H9 (cell line): ENCODE results near the gene KRTAP10-10. TPM values are rescaled to one million over a fixed set of nuclear protein-coding genes. Genes with fewer than 3 reads are reported as not detected.
A peak's percentile ranks its signal among the peaks of the same experiment; 100 is the strongest.

Experiments
- DNase-seq: peaks from one replicate; pipeline ENCODE4 v3.0.0-alpha.2; 2017
- H2AFZ ChIP-seq: one replicate; pipeline ENCODE4 v1.6.1; 2013; ENCODE audit warnings: mild to moderate bottlenecking, low read length, control low read depth, moderate library complexity
- H2AK5ac ChIP-seq: 2 replicates; pipeline ENCODE4 v1.6.1; 2013; ENCODE audit warnings: low read length, control low read depth, mixed read lengths; ENCODE audit not compliant: insufficient read length
- H2BK120ac ChIP-seq: one replicate; pipeline ENCODE4 v1.6.1; 2013; ENCODE audit warnings: low read depth, mild to moderate bottlenecking, low read length, control low read depth, inconsistent platforms; ENCODE audit not compliant: poor library complexity, severe bottlenecking
- H2BK12ac ChIP-seq: 2 replicates; pipeline ENCODE4 v1.6.1; 2013; ENCODE audit warnings: low read length, control low read depth, mixed read lengths, low read depth; ENCODE audit not compliant: insufficient read length
- H2BK15ac ChIP-seq: 2 replicates; pipeline ENCODE4 v1.6.1; 2013; ENCODE audit warnings: low read depth, low read length, control low read depth
- H2BK20ac ChIP-seq: one replicate; pipeline ENCODE4 v1.6.1; 2013; ENCODE audit warnings: low read depth, mild to moderate bottlenecking, low read length, control low read depth, inconsistent platforms; ENCODE audit not compliant: poor library complexity, severe bottlenecking
- H2BK5ac ChIP-seq: 2 replicates; pipeline ENCODE4 v1.6.1; 2013; ENCODE audit warnings: low read length, control low read depth, mixed read lengths; ENCODE audit not compliant: insufficient read length
- H3K14ac ChIP-seq: 2 replicates; pipeline ENCODE4 v1.6.1; 2013; ENCODE audit warnings: low read length, control low read depth; ENCODE audit not compliant: insufficient read depth
- H3K18ac ChIP-seq: 2 replicates; pipeline ENCODE4 v1.6.1; 2013; ENCODE audit warnings: low read depth, mild to moderate bottlenecking, mixed read lengths, low read length, control low read depth; ENCODE audit not compliant: insufficient read length
- H3K23ac ChIP-seq: 2 replicates; pipeline ENCODE4 v1.6.1; 2013; ENCODE audit warnings: low read length, control low read depth, mixed read lengths, low read depth; ENCODE audit not compliant: insufficient read length
- H3K23me2 ChIP-seq: 2 replicates; pipeline ENCODE4 v1.6.1; 2013; ENCODE audit warnings: low read depth, mild to moderate bottlenecking, mixed read lengths, low read length, control low read depth; ENCODE audit not compliant: insufficient read length, poor library complexity, severe bottlenecking
- H3K27ac ChIP-seq: 2 replicates; pipeline ENCODE4 v1.5.1; 2013; ENCODE audit warnings: low read length, control low read depth, mixed read lengths, low read depth; ENCODE audit not compliant: insufficient read length
- H3K27me3 ChIP-seq: 2 replicates; pipeline ENCODE4 v1.6.1; 2013; ENCODE audit warnings: low read length, control low read depth, inconsistent platforms; ENCODE audit not compliant: insufficient read depth
- H3K4ac ChIP-seq: 2 replicates; pipeline ENCODE4 v1.6.1; 2013; ENCODE audit warnings: low read depth, mild to moderate bottlenecking, control low read depth, inconsistent platforms, low read length, moderate library complexity
- H3K4me1 ChIP-seq: 2 replicates; pipeline ENCODE4 v1.6.1; 2013; ENCODE audit warnings: low read length, control low read depth, inconsistent platforms; ENCODE audit not compliant: insufficient read depth
- H3K4me2 ChIP-seq: 2 replicates; pipeline ENCODE4 v1.6.1; 2013; ENCODE audit warnings: low read length, control low read depth, mixed read lengths; ENCODE audit not compliant: insufficient read length, insufficient read depth
- H3K56ac ChIP-seq: 2 replicates; pipeline ENCODE4 v1.6.1; 2013; ENCODE audit warnings: low read depth, mild to moderate bottlenecking, mixed read lengths, low read length, control low read depth; ENCODE audit not compliant: insufficient read length
- H3K79me1 ChIP-seq: 2 replicates; pipeline ENCODE4 v1.6.1; 2013; ENCODE audit warnings: low read depth, mild to moderate bottlenecking, moderate library complexity, low read length, control low read depth, inconsistent platforms; ENCODE audit not compliant: insufficient read depth, poor library complexity, severe bottlenecking
- H3K79me2 ChIP-seq: 2 replicates; pipeline ENCODE4 v1.6.1; 2013; ENCODE audit warnings: low read length, control low read depth, inconsistent platforms; ENCODE audit not compliant: insufficient read depth
- H3K9ac ChIP-seq: 2 replicates; pipeline ENCODE4 v1.6.1; 2013; ENCODE audit warnings: low read length, control low read depth, mixed read lengths; ENCODE audit not compliant: insufficient read length; ENCODE audit errors: extremely low read depth
- H3K9me3 ChIP-seq: one replicate; pipeline ENCODE4 v1.6.1; 2013; ENCODE audit warnings: low read depth, low read length, inconsistent platforms; ENCODE audit not compliant: control insufficient read depth
- H3T11ph ChIP-seq: one replicate; pipeline ENCODE4 v1.6.1; 2013; ENCODE audit warnings: mild to moderate bottlenecking, low read length, control low read depth, inconsistent platforms
- H4K20me1 ChIP-seq: one replicate; pipeline ENCODE4 v1.6.1; 2013; ENCODE audit not compliant: control insufficient read depth, insufficient read length, insufficient read depth
- H4K5ac ChIP-seq: 2 replicates; pipeline ENCODE4 v1.6.1; 2013; ENCODE audit warnings: low read depth, mild to moderate bottlenecking, mixed read lengths, low read length, control low read depth; ENCODE audit not compliant: insufficient read length
- H4K8ac ChIP-seq: replicated peaks from 2 replicates; pipeline ENCODE4 v1.6.1; 2013; ENCODE audit warnings: low read length, control low read depth, mixed read lengths, low read depth; ENCODE audit not compliant: insufficient read length
- H4K91ac ChIP-seq: 2 replicates; pipeline ENCODE4 v1.6.1; 2013; ENCODE audit warnings: low read depth, mild to moderate bottlenecking, moderate library complexity, mixed read lengths, low read length, control low read depth; ENCODE audit not compliant: insufficient read length
- H3K27ac Mint-ChIP-seq, 3 experiments: 2 replicates in 2 of 3; 3 replicates in 1 of 3; pipeline ENCODE4 v1.8.0; 2020 to 2021; ENCODE audit warnings: mixed read lengths in 3 of 3, mild to moderate bottlenecking in 1 of 3, moderate library complexity in 1 of 3
- H3K27me3 Mint-ChIP-seq: 2 replicates; pipeline ENCODE4 v1.8.0; 2021; ENCODE audit warnings: low read depth, mild to moderate bottlenecking, moderate library complexity, mixed read lengths
- H3K36me3 Mint-ChIP-seq, 3 experiments: 2 replicates in 2 of 3; 3 replicates in 1 of 3; pipeline ENCODE4 v1.8.0; 2020 to 2021; ENCODE audit warnings: low read depth in 3 of 3, mixed read lengths in 3 of 3; ENCODE audit not compliant: insufficient read depth in 1 of 3
- H3K4me1 Mint-ChIP-seq, 2 experiments: 2 replicates each; pipeline ENCODE4 v1.8.0; 2020; ENCODE audit warnings: mixed read lengths in 2 of 2
- H3K4me3 Mint-ChIP-seq, 2 experiments: 2 replicates in 1 of 2; 3 replicates in 1 of 2; pipeline ENCODE4 v1.8.0; 2020 to 2021; ENCODE audit warnings: mild to moderate bottlenecking in 2 of 2, mixed read lengths in 2 of 2, moderate library complexity in 1 of 2
- H3K9me3 Mint-ChIP-seq, 2 experiments: 2 replicates in 1 of 2; 3 replicates in 1 of 2; pipeline ENCODE4 v1.8.0; 2020; ENCODE audit warnings: mild to moderate bottlenecking in 2 of 2, mixed read lengths in 2 of 2, moderate library complexity in 1 of 2
- WGBS: extraction: QIAGEN DNeasy Blood & Tissue Kit; methylation state at CpG from one replicate; pipeline ENCODE4 v1.1.7; 2013; ENCODE audit warnings: missing lambda C conversion rate, low lambda C conversion rate, mixed read lengths; ENCODE audit not compliant: insufficient read length; ENCODE audit errors: extremely low coverage; 5-methylcytosine and 5-hydroxymethylcytosine counted together
- total RNA-seq: library from RNA; stranded (reverse); gene quantifications from 2 replicates; pipeline ENCODE4 v1.2.1, GENCODE V29; 2021
- TF ChIP-seq, protein P1 (sequence below): fragments of 200-600 bp; sonication (generic); conservative IDR thresholded peaks from 3 replicates; pipeline ENCODE4 v1.8.0; 2021; ENCODE audit warnings: antibody characterized with exemption, mild to moderate bottlenecking

KRTAP10-10 gene
- total RNA-seq, 1 experiment from 2014 or later: not detected

DNA sequence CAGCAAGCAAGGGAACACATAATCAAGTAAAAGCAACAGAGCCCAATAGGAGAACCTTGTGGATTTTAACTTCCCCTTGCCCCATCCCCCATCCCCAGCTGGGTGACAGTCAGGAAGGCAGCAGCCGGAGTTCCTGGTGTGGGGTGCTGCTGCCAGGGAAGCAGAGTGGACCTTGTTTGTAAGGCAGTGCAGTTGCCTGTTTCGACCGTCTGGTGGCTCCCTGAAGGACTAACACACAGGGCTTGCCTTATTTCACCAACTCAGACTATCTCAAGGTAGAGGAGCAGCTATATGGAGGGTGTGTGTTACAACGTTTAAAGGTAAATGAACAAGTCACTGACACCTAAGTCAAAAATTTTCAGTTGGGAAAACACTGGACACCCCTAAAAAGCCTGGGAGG lies 18.7 kb upstream of the KRTAP10-10 start:
- no peaks in the 10 kb centered on the region for H4K20me1 ChIP-seq

More for the DNA sequence above, 18.7 kb upstream of the KRTAP10-10 start:
- Histone ChIP-seq H4K91ac (no peak overlapping the region), H2BK12ac (no peak overlapping the region), H2BK15ac (no peak overlapping the region), H2BK20ac (no peak overlapping the region), H3K9me3 (peaks cover 4% of the 10 kb centered on the region), H4K5ac (no peak overlapping the region), H3T11ph (no peak overlapping the region), H3K27me3 (no peaks in the 10 kb centered on the region), H3K56ac (no peak overlapping the region), H3K27ac (no peak overlapping the region), H4K8ac (no peak overlapping the region), H3K18ac (no peak overlapping the region), H3K4me2 (no peak overlapping the region), H3K4ac (no peak overlapping the region), H3K4me1 (no peaks in the 10 kb centered on the region), H2BK5ac (no peak overlapping the region), H2BK120ac (no peak overlapping the region), H3K9ac (no peak overlapping the region), H3K23me2 (no peaks in the 10 kb centered on the region), H3K79me1 (no peaks in the 10 kb centered on the region), H3K23ac (no peak overlapping the region), H3K79me2 (no peaks in the 10 kb centered on the region), H3K14ac (no peak overlapping the region), H2AK5ac (no peak overlapping the region), H2AFZ (no peak overlapping the region)
- no peak overlapping the region for H3K4me3 Mint-ChIP-seq
- TF ChIP-seq, protein P1, sequence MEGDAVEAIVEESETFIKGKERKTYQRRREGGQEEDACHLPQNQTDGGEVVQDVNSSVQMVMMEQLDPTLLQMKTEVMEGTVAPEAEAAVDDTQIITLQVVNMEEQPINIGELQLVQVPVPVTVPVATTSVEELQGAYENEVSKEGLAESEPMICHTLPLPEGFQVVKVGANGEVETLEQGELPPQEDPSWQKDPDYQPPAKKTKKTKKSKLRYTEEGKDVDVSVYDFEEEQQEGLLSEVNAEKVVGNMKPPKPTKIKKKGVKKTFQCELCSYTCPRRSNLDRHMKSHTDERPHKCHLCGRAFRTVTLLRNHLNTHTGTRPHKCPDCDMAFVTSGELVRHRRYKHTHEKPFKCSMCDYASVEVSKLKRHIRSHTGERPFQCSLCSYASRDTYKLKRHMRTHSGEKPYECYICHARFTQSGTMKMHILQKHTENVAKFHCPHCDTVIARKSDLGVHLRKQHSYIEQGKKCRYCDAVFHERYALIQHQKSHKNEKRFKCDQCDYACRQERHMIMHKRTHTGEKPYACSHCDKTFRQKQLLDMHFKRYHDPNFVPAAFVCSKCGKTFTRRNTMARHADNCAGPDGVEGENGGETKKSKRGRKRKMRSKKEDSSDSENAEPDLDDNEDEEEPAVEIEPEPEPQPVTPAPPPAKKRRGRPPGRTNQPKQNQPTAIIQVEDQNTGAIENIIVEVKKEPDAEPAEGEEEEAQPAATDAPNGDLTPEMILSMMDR: peak; percentile 64
- peaks cover 27% of the 10 kb centered on the region in 2 experiments for H3K4me1 Mint-ChIP-seq
- H3K9me3 Mint-ChIP-seq: peaks cover 33 to 38% of the 10 kb centered on the region in 2 experiments
- no peak overlapping the region for H3K27ac Mint-ChIP-seq
- H3K36me3 Mint-ChIP-seq: peaks cover 11 to 30% (median 20%) of the 10 kb centered on the region in 3 experiments
- peaks cover 4% of the 10 kb centered on the region for H3K27me3 Mint-ChIP-seq
- DNase-seq: peak; percentile 68
- WGBS: no CpG with 5 or more reads among the region's 4 CpGs
